Astrocyte (in vitro differentiated cells and primary cell): ENCODE data around the gene UMODL1. TPM values are rescaled to one million over a fixed set of nuclear protein-coding genes. Genes with fewer than 3 reads are reported as not detected.

ENCODE experiments used
- DNase-seq: peaks from one replicate; pipeline ENCODE4 v3.0.0-alpha.2; 2010; ENCODE audit warnings: low read depth
- FAIRE-seq: peaks from 2 replicates; lab custom pipeline; 2011; peaks lifted over from hg19 to GRCh38; lab: Jason Lieb, UNC
- H2AFZ ChIP-seq: 2 replicates; pipeline ENCODE4 v1.6.0; 2012; ENCODE audit warnings: low read depth, low read length, inconsistent platforms
- H3K27ac ChIP-seq: 2 replicates; pipeline ENCODE4 v1.5.1; 2011; ENCODE audit warnings: low read depth, low read length, inconsistent platforms
- H3K27me3 ChIP-seq: 2 replicates; pipeline ENCODE4 v1.6.0; 2011; ENCODE audit warnings: low read length, inconsistent platforms; ENCODE audit not compliant: insufficient read depth
- H3K36me3 ChIP-seq: 2 replicates; pipeline ENCODE4 v1.5.1; 2011; ENCODE audit warnings: low read length, inconsistent platforms; ENCODE audit not compliant: insufficient read depth
- H3K4me1 ChIP-seq: 2 replicates; pipeline ENCODE4 v1.5.1; 2011; ENCODE audit warnings: low read length, inconsistent platforms; ENCODE audit not compliant: insufficient read depth
- H3K4me2 ChIP-seq: 2 replicates; pipeline ENCODE4 v1.6.0; 2012; ENCODE audit warnings: low read length, inconsistent platforms
- H3K4me3 ChIP-seq: 2 replicates; pipeline ENCODE4 v1.5.1; 2011; ENCODE audit warnings: low read depth, mild to moderate bottlenecking, low read length, inconsistent platforms; ENCODE audit not compliant: insufficient read depth
- H3K79me2 ChIP-seq: 2 replicates; pipeline ENCODE4 v1.6.0; 2012; ENCODE audit warnings: mild to moderate bottlenecking, low read length, inconsistent platforms; ENCODE audit not compliant: insufficient read depth
- H3K9ac ChIP-seq: 2 replicates; pipeline ENCODE4 v1.6.0; 2012; ENCODE audit warnings: mild to moderate bottlenecking, low read length, inconsistent platforms
- H3K9me3 ChIP-seq: 2 replicates; pipeline ENCODE4 v1.5.1; 2012; ENCODE audit warnings: low read depth, mild to moderate bottlenecking, low read length, inconsistent platforms; ENCODE audit not compliant: insufficient read depth
- H4K20me1 ChIP-seq: 2 replicates; pipeline ENCODE4 v1.6.0; 2012; ENCODE audit warnings: low read length, inconsistent platforms; ENCODE audit not compliant: insufficient read depth
- H3K27ac Mint-ChIP-seq: one replicate; pipeline ENCODE4 v1.8.0; 2021; ENCODE audit warnings: mild to moderate bottlenecking, mixed read lengths; ENCODE audit not compliant: unreplicated experiment
- H3K27me3 Mint-ChIP-seq: one replicate; pipeline ENCODE4 v1.8.0; 2021; ENCODE audit warnings: low read depth, mixed read lengths; ENCODE audit not compliant: unreplicated experiment
- H3K36me3 Mint-ChIP-seq: one replicate; pipeline ENCODE4 v1.8.0; 2021; ENCODE audit warnings: low read depth, mixed read lengths; ENCODE audit not compliant: unreplicated experiment
- H3K4me1 Mint-ChIP-seq: one replicate; pipeline ENCODE4 v1.8.0; 2021; ENCODE audit warnings: low read depth, mixed read lengths; ENCODE audit not compliant: unreplicated experiment
- H3K4me3 Mint-ChIP-seq: one replicate; pipeline ENCODE4 v1.8.0; 2021; ENCODE audit warnings: mild to moderate bottlenecking, moderate library complexity, mixed read lengths; ENCODE audit not compliant: unreplicated experiment
- H3K9me3 Mint-ChIP-seq: one replicate; pipeline ENCODE4 v1.8.0; 2021; ENCODE audit warnings: mild to moderate bottlenecking, mixed read lengths; ENCODE audit not compliant: unreplicated experiment
- EZH2 ChIP-seq: IDR thresholded peaks from 2 replicates; pipeline ENCODE4 v1.6.1; 2012; ENCODE audit warnings: mild to moderate bottlenecking, low read length, inconsistent platforms; ENCODE audit not compliant: insufficient read depth
- total RNA-seq: library from RNA; stranded (reverse); gene quantifications from 2 replicates; pipeline ENCODE4 v1.2.1, GENCODE V29; 2021
- TF ChIP-seq, protein P1 (sequence below): IDR thresholded peaks from 2 replicates; pipeline ENCODE4 v1.5.1; 2011; ENCODE audit warnings: low read depth, mild to moderate bottlenecking, inconsistent platforms, low read length, moderate library complexity; ENCODE audit not compliant: insufficient read depth

UMODL1 gene
- total RNA-seq, 1 donor from 2014 or later = not detected

DNA sequence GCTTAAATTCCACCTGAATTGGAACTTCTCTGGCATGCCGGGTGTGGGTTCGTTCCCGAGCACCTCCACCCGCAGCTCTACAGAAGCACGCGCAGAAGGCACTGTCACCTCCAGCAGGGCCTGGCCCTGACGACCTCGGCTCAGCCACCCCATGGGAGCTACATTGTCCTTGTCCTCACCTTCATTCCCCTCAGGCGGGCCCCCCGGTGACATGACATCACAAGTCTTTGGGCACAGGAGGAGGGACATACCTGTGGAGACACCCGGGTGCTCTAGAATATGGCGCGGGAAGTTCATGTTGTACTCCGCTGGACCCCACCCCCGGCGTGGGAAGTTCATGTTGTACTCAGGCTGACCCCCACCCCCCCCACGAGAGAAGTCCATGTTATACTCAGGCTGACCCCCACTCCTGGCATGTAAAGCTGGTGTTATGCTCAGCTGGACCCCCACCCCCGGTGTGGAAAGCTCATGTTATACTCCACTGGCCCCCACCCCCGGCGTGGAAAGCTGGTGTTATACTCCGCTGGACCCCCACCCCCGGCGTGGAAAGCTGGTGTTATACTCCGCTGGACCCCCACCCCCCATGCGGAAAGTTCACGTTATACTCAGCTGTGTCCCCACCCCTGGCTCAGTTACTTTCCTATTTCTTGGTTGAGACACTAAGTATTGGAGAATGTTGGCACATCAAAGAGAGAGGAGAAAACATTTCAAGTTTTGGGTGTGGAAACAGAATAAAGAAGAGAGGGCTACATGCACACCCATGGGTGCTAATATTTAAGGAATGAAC lies 37.6 kb downstream of the UMODL1 start:
- Histone ChIP-seq H4K20me1 (no peaks in the 10 kb centered on the region), H2AFZ (no peak overlapping the region), H3K9ac (no peak overlapping the region), H3K4me2 (no peak overlapping the region), H3K4me1 (no peaks in the 10 kb centered on the region), H3K4me3 (no peak overlapping the region), H3K27me3 (peaks cover 5% of the 10 kb centered on the region), H3K27ac (no peak overlapping the region), H3K9me3 (no peaks in the 10 kb centered on the region), H3K79me2 (no peaks in the 10 kb centered on the region), H3K36me3 (no peaks in the 10 kb centered on the region)
- H3K27ac Mint-ChIP-seq = no peak overlapping the region
- no peaks in the 10 kb centered on the region for H3K9me3 Mint-ChIP-seq
- peaks cover 33% of the 10 kb centered on the region for H3K27me3 Mint-ChIP-seq
- TF ChIP-seq, protein P1, sequence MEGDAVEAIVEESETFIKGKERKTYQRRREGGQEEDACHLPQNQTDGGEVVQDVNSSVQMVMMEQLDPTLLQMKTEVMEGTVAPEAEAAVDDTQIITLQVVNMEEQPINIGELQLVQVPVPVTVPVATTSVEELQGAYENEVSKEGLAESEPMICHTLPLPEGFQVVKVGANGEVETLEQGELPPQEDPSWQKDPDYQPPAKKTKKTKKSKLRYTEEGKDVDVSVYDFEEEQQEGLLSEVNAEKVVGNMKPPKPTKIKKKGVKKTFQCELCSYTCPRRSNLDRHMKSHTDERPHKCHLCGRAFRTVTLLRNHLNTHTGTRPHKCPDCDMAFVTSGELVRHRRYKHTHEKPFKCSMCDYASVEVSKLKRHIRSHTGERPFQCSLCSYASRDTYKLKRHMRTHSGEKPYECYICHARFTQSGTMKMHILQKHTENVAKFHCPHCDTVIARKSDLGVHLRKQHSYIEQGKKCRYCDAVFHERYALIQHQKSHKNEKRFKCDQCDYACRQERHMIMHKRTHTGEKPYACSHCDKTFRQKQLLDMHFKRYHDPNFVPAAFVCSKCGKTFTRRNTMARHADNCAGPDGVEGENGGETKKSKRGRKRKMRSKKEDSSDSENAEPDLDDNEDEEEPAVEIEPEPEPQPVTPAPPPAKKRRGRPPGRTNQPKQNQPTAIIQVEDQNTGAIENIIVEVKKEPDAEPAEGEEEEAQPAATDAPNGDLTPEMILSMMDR = no peak
- no peak for TF ChIP-seq EZH2
- FAIRE-seq (no peak), DNase-seq (no peak)
- H3K4me1 Mint-ChIP-seq = no peaks in the 10 kb centered on the region
- no peaks in the 10 kb centered on the region for H3K36me3 Mint-ChIP-seq
- no peak overlapping the region for H3K4me3 Mint-ChIP-seq

DNA sequence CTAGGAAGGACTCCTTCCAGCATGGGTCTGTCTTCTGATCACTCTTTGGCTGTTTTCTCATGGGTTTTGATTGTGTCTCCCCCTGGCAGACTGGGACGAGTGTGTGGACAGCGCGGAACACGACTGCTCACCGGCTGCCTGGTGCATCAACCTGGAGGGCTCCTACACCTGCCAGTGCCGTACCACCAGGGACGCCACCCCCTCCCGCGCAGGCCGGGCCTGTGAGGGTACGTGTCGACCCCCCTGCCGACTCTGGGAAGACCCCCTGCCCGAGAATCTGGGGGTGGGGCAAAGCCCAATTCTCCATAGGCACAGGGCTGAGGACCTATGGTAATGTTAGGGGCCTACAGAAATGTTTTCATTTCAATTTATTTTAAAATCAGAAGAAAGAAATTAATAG lies 38.4 kb downstream of the UMODL1 start:
- H3K4me3 Mint-ChIP-seq = no peak overlapping the region
- H3K27ac Mint-ChIP-seq = no peak overlapping the region
- DNase-seq (no peak), FAIRE-seq (no peak)
- TF ChIP-seq, protein P1 = no peak
- no peak for TF ChIP-seq EZH2
- Histone ChIP-seq H3K9ac (no peak overlapping the region), H3K27me3 (peaks cover 5% of the 10 kb centered on the region), H3K79me2 (no peaks in the 10 kb centered on the region), H4K20me1 (no peaks in the 10 kb centered on the region), H2AFZ (no peak overlapping the region), H3K9me3 (no peaks in the 10 kb centered on the region), H3K27ac (no peak overlapping the region), H3K36me3 (no peaks in the 10 kb centered on the region), H3K4me3 (no peak overlapping the region), H3K4me2 (no peak overlapping the region), H3K4me1 (no peaks in the 10 kb centered on the region)
- no peaks in the 10 kb centered on the region for H3K9me3 Mint-ChIP-seq
- H3K4me1 Mint-ChIP-seq = no peaks in the 10 kb centered on the region
- peaks cover 38% of the 10 kb centered on the region for H3K27me3 Mint-ChIP-seq
- H3K36me3 Mint-ChIP-seq = no peaks in the 10 kb centered on the region
